Stimulated activated CD8-positive, alpha-beta memory T cell treated with anti-CD3 and anti-CD28 coated beads, Interleukin-7, amount 100 ng/mL, for 48 hours (primary cell): Measurements from ENCODE around the gene PROM1.

ENCODE experiments used
- DNase-seq, 2 donors: peaks; one replicate each; pipeline ENCODE4 v3.0.0-alpha.2; 2020; ENCODE audit warnings: low read depth in 1 of 2; ENCODE audit errors: extremely low read depth in 1 of 2

Gene PROM1

GRCh38 chr4:16029262-16029661 lies 54.6 kb downstream of the PROM1 start:
- no peak for DNase-seq

- DNase-seq, result no peak
Measured at GRCh38 chr4:16027626-16028025, 56.2 kb downstream of the PROM1 start.

GRCh38 chr4:16027114-16027513 lies 56.7 kb downstream of the PROM1 start:
- no peak for DNase-seq

- DNase-seq, result no peak
Measured at GRCh38 chr4:16026160-16026761, 57.6 kb downstream of the PROM1 start.

- no peak for DNase-seq
Measured at GRCh38 chr4:16025268-16025667, 58.6 kb downstream of the PROM1 start.

GRCh38 chr4:16023776-16024408 lies 59.9 kb downstream of the PROM1 start:
- no peak for DNase-seq

- DNase-seq, result no peak
Measured at GRCh38 chr4:16021804-16022560, 61.8 kb downstream of the PROM1 start.

GRCh38 chr4:16019649-16020048 lies 64.2 kb downstream of the PROM1 start:
- DNase-seq, result no peak

- no peak for DNase-seq
Measured at GRCh38 chr4:16018841-16019240, 65.0 kb downstream of the PROM1 start.

- no peak for DNase-seq
Measured at GRCh38 chr4:16018061-16018676, 65.7 kb downstream of the PROM1 start.

- no peak for DNase-seq
Measured at GRCh38 chr4:16016536-16016935, 67.3 kb downstream of the PROM1 start.

GRCh38 chr4:16011173-16011572 lies 72.7 kb downstream of the PROM1 start:
- no peak for DNase-seq

GRCh38 chr4:16009153-16009552 lies 74.7 kb downstream of the PROM1 start:
- DNase-seq, result no peak

- no peak for DNase-seq
Measured at GRCh38 chr4:16007471-16008095, 76.2 kb downstream of the PROM1 start.

GRCh38 chr4:16006771-16007446 lies 76.9 kb downstream of the PROM1 start:
- DNase-seq, result no peak

GRCh38 chr4:16005676-16006075 lies 78.1 kb downstream of the PROM1 start:
- no peak for DNase-seq

- DNase-seq, result peak; percentile 15 to 23
Measured at GRCh38 chr4:16001484-16001858, 82.4 kb downstream of the PROM1 start.

GRCh38 chr4:16000708-16001483 lies 82.9 kb downstream of the PROM1 start:
- no peak for DNase-seq

- no peak for DNase-seq
Measured at GRCh38 chr4:15996773-15997172, 87.0 kb downstream of the PROM1 start.

- DNase-seq, result no peak
Measured at GRCh38 chr4:15995826-15996225, 88.0 kb downstream of the PROM1 start.
